Activated gamma-delta T cell (primary cell): ENCODE measurements around the gene NDUFA9.

Experiments used
- DNase-seq: peaks from one replicate; lab custom pipeline; 2025; lab: John Stamatoyannopoulos, UW
- total RNA-seq, 2 donors: gene quantifications; one replicate each; lab custom pipeline; 2026; lab: John Stamatoyannopoulos, UW

The NDUFA9 gene
- total RNA-seq = 21.1 to 22.2 reads per million in 2 donors

DNA sequence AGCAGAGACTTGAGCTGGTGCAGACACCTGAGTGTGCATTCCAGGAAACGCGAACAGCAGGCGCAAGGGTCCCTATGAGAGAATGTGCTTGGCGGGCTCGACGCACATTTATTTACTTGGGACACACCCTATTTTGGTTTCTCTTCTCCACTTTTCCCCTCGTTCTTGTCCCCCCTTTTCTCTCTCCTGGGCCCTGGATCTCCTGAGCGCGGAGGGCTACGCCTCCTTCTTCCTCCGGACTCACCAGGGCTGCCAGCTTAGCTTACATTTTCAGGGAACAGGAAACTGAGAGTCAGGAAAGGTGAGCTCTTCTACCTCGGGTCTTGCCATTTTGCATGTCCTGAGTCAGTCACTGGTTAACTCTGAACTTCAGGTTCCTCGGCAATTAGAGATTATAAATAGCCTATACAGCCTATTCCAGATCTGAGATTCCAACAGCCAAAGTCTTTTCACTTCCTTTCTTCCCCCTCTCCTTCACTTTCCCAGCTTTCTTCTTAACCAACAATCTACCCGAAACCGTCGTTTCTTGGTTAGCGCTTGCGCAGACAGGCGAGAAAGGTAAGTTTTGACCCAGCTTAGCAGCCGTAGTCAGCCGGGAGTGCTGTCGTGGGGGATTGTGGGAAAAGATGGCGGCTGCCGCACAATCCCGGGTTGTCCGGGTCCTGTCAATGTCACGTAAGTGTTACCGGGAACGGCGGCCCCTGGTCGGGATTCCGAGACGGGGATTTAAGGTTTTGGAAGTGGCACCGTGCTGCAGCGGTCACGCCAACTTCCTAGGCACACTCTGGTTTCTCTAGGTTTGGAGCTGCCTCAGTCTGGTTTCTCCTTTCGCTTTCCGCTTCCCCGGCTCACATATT, at the start of gene NDUFA9, which contains the start of gene AKAP3:
Gene NDUFA9 (plus strand): TSS at position 614 of the 857 bp plus-strand sequence. CDS start 13 bp downstream, at position 627.
Gene AKAP3 (minus strand): TSS at position 551 of the 857 bp plus-strand sequence. CDS start 10,855 bp downstream, outside the sequence.
- peak; percentile 23 for DNase-seq

- DNase-seq = no peak
Measured at GRCh38 chr12:4603421-4603820, 45.5 kb upstream of the NDUFA9 start.

DNA sequence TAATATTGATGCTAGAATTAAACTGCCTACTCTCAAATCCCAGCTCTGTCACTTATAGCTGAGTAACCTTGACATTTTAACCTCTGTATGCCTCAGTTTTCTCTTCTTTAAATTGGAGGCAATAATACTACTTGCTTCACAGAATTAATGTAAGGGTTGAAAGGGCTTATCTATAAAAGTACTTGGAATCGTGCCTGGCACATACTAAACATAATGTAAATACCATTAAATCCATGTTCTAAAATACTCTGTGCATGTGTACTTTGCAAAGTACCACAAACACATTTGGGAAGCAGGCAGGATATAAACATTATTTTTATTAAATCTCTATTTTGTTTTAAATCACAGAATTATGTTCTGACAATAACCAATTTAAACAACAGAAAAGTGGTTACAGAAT, 45.0 kb upstream of the NDUFA9 start:
- no peak for DNase-seq

DNA sequence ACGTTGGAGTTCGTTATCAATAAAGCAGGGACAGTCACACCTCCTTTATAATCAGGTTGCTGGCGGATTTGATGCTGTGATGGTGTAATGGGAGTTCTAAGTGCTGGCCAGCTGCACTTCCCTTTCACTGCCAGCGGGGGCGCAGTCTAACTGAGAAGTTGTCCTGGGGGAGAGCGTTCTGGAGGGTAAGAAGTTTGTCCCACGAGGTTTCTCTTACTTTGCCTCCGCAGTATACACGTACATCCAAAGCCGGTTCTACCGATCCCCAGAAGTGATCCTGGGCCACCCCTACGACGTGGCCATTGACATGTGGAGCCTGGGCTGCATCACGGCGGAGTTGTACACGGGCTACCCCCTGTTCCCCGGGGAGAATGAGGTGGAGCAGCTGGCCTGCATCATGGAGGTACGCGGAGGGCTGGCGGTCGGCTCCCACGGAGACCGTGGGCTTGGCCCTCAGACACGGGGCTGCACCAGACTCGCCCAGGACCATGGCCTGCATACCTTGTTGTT, 44.2 kb upstream of the NDUFA9 start:
- DNase-seq = peak; percentile 11

DNA sequence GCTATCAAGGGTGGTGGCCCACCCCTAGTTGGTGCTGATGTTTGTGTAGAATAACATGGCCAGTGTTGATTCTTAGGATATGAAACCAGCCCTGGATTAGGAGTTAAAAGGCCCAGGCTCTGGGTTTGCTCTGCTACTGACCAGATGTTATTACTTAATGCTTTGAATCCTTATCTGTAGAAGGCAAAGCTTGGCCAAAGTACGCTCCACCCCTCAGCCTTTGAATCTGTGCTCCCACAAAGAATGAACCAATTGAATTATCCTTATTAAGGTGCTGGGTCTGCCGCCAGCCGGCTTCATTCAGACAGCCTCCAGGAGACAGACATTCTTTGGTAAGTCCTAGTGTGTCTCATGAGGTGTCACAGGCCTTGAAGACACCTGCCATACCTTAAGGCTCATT, 41.9 kb upstream of the NDUFA9 start:
- DNase-seq = no peak

DNA sequence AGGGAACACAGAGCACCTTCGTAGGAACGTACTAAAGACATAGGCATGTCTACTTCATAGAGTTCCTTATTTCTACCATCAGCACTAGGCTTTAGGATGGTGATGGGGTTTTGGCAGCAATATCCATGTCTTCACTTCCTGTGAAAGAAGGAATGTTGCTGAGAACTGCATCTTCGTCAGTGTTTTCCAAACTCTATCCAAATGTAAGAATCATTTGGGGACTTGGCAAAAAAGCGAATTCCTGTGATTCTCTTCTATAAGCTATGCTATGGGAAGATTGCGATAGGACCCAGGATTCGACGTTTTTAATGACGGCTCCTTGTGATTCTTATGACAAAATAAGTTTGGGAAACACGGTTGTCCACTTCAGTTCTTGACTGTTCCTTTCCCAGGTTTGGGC, 39.8 kb upstream of the NDUFA9 start:
- no peak for DNase-seq

DNA sequence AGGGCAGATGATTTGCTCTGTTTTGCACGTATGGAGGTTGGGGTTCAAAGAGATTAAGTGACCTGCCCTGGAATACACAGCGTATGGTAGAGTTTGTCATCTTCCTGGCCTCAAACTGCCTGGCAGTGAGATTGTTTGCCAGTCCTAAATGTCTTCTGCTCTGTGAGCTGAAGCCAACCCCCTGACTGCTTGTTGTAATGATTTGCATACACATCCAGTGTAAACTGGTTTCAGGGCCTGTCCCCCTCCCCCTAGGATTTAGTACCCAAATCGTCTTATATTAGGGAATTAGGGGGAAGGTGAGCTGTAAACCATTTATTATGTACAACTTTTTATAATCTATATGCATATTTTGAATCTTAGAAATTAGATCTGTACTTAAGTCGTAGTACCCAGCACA, 38.4 kb upstream of the NDUFA9 start:
- DNase-seq = no peak

GRCh38 chr12:4615667-4616066, 33.2 kb upstream of the NDUFA9 start:
- DNase-seq = no peak

DNA sequence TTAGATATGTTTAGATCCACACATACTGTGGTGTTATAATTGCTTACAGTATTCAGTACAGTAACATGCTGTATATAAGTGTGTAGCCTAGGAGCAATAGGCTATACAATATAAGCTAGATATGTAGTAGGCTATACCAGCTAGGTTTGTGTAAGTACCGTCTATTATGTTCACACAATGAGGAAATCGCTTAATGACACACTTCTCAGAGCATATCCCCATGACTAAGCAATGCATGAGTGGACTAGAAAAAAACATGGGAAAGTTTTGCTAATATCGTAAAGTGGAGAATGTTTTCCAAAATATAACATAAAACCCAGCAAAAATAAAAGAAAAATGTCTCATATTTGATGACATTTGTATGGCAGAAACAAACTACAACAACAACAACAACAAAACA, 27.4 kb upstream of the NDUFA9 start:
- no peak for DNase-seq

GRCh38 chr12:4626543-4626942, 22.4 kb upstream of the NDUFA9 start:
- DNase-seq = no peak

GRCh38 chr12:4628406-4628805, 20.5 kb upstream of the NDUFA9 start:
- no peak for DNase-seq

DNA sequence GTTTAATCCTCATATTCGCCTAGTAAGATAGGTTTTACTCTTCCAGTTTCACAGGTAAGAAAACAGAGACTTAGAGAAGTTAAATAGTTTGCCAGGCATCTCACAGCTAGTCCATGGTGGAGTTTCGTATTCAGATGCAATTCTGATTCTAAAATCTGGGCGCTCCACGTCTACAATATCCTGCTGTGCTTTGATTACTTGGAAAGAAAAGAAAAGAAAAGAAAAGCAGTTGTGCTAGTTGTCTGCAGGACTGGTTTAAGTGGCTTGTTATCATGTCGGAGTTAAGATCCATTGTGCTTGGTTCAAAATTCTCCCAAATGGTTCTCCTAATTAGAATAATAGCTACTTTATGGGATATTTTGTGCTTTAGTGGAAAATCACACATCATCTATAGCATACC, 18.7 kb upstream of the NDUFA9 start:
- no peak for DNase-seq

DNA sequence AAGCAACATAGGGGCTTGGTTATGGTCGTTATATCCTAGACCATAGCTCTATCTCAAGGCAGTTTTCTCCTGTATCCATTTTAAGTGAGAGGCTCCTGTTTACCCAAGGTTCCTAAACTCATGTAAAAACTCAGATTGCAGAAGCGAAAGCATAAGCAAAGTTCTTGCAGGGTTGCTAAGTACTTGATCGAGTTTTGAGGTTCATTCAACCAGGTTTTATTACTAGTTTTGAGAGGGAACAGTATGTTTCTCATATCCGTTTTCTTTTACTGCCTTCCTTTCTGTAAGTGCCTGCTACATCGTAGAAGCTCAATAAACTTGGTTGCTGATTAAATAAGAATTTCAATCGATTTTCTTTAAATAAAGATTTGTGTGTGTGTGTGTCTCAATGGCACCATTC, 5.2 kb upstream of the NDUFA9 start:
- no peak for DNase-seq

DNA sequence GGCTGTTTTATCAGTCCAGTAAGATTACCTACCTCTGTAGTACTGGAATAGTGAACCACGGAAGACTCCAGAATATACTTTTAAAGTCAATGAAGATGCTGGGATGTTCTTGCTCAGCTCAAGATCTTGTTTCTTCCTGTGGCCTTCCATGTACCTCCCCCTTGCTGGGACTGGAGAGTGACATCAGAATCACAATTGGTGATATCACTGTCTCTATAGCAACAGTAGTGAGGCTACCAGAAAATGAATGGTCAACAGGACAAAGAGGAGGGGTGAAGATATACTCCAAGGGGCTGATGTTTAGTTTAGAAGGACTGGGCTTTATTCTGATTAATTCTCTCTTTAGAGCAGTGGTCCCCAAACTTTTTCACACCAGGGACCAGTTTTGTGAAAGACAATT, 3.9 kb upstream of the NDUFA9 start:
- DNase-seq = no peak

DNA sequence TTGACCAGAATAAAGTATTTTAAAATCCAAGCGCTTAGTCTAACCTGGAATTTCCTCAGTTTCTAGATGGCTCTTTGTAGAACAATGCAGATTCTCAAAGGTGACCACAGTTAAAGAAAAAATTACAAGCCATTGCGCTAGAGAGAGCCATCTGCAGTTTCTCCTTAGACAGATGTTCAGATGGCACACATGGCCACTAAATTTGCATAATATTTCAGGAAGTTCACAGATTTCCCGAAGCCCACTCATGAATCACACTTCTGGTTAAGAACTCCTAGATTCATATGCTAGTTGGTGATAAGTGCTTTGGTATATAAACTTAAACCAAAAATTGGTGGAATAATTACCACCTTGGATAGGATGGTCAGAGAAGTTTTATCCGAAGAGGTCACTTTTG, 812 bp upstream of the NDUFA9 start:
- DNase-seq = no peak

- DNase-seq = no peak
Measured at GRCh38 chr12:4649358-4649661, 396 bp downstream of the NDUFA9 start.

- DNase-seq = no peak
Measured at GRCh38 chr12:4653257-4653656, 4.3 kb downstream of the NDUFA9 start.

GRCh38 chr12:4653691-4654090, 4.8 kb downstream of the NDUFA9 start:
- no peak for DNase-seq

DNA sequence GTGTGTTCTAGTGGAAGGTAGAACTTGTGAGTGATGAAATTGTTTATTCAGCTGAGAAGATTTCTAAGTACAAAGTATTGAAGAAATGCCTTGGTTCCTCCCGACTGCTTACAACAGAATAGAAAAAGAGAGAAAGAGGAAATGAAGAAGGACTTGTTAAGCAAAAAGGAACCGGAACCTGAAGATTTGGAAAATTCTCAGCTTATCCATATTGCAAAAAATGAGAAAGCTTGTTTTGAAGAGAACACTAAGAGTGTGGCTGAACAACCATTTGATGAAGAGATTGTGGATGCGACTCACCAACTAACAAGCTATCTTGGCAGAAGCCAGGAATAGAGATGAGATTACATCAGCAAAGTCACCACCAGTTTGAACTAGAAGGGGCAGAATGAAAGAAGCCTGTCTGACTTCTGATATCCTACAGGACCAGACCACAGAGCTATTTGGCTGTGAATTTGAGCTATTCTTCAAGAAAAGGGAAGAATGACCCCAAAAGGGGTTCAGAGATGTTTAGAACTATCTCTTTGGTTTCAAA, 15.1 kb downstream of the NDUFA9 start:
- DNase-seq = no peak

GRCh38 chr12:4665236-4665635, 16.3 kb downstream of the NDUFA9 start:
- DNase-seq = no peak

DNA sequence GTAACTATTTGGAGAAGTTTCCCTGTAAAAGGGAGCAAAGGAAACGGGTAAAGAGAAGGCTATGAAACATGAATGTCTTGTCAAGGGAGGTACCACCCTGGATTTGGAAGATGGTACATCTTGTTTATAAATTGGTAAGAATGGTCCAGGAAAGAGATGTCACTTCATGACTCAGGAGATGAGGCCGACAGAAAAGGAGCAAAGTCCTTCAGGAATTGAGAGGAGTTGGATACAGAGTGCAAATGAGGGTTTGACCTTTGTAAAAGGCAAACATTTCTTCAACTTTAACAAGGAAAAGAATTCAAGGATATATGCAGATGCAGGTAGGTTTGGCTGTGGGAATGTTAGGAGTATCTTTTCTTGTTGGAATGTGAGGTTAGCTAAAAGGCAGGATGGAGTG, 30.8 kb downstream of the NDUFA9 start:
- DNase-seq = no peak

DNA sequence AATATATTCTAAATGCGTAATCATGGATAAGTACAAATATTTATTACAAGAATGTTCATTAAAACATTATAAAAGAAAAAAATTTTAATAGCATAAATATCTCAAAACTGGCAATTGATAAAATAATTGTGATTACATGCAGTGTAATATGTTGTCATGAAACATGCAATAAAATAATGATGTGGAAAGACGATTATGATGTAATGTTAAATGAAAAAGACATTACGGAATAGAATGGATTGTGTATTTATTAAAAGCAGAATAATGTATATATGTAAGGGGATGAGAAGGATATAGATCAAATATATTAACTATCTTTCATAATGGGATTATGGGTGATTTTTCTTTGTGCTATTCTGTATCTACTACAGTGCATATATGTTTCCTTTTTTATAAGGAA, 32.8 kb downstream of the NDUFA9 start:
- DNase-seq = no peak

- DNase-seq = no peak
Measured at GRCh38 chr12:4685317-4685716, 36.4 kb downstream of the NDUFA9 start.

DNA sequence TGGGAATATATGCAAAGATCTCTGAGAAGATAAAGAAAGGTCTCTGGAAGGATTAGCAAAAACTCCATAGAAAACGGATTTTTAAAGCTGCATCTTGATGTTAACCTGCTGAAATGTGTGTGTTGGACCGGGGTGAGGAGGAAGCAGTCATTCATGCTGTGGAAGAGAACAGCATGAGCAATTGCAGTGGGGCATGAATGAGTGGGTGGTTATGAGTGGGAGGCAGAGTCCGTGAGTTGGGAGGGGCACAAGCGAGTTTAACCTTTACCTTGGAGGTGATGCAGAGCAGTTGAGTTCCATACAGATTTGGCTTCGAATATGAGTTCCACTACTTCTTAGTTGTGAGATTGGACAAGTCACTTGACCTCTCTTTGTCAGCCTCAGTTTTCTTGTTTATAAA, 41.8 kb downstream of the NDUFA9 start:
- DNase-seq = no peak
